22Rv1 (cell line): ENCODE data around the gene TMEM270.
A peak's percentile ranks its signal among the peaks of the same experiment; 100 is the strongest.

ENCODE experiments used
- H3K27ac ChIP-seq: fragments of 450-650 bp; 2 replicates; pipeline ENCODE4 v1.5.1; 2017
- CTCF ChIP-seq: fragments of 450-650 bp; IDR thresholded peaks from 2 replicates; pipeline ENCODE4 v1.5.1; 2017; ENCODE audit warnings: mild to moderate bottlenecking
- ZFX ChIP-seq: fragments of 450-650 bp; IDR thresholded peaks from 2 replicates; pipeline ENCODE4 v1.6.1; 2017; ENCODE audit warnings: antibody characterized with exemption, borderline replicate concordance

The TMEM270 gene

DNA sequence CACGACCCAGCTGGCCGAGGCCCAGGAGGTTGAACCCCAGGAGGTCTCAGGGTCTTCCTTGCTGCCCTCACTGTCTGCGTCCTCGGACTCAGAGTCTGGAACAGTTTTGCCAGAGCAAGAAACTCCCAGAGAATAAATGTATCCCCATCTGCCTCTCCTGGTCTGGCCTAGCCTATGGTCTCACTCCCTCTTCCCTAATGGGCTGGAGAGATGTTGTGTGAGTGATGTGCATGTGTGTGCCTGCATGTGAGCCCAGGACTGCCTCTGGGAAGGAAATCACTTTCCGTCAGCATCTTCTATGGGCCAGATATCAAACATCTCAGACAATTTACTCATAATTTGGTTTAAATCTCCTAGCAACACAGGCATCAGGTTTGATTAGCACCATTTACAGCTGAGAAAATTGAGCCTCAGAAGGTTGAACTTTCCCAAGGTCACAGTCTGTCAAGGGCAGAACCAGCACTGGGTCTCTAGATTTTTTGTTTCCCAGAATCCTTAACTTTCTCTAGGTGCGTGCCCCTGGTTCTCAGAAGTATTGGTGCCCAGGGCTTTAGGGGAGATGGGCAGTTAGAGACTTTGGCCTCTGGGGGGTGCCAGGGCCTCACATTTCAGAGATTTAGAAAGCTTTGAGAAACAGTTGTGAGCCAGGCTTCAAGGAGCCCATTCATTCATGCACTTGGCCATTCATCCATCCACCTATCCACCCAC is 4.9 kb downstream of the TMEM270 start:
- TF ChIP-seq CTCF (peak; percentile 53), ZFX (no peak)
- no peak overlapping the region for H3K27ac ChIP-seq

DNA sequence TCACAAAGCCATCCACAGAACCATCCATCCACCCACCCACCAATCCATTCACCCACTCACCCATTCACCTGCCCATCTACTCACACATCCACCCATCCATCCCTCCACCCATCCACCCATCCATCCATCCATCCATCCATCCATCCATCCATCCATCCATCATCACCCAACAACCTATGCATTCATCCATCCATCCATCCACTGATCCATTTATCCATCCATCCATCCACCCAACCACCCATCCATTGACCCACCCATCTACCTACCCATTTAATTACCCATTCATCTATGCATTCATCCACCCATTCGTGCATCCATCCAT is 5.4 kb downstream of the TMEM270 start:
- no peak overlapping the region for H3K27ac ChIP-seq
- TF ChIP-seq CTCF (no peak), ZFX (no peak)

DNA sequence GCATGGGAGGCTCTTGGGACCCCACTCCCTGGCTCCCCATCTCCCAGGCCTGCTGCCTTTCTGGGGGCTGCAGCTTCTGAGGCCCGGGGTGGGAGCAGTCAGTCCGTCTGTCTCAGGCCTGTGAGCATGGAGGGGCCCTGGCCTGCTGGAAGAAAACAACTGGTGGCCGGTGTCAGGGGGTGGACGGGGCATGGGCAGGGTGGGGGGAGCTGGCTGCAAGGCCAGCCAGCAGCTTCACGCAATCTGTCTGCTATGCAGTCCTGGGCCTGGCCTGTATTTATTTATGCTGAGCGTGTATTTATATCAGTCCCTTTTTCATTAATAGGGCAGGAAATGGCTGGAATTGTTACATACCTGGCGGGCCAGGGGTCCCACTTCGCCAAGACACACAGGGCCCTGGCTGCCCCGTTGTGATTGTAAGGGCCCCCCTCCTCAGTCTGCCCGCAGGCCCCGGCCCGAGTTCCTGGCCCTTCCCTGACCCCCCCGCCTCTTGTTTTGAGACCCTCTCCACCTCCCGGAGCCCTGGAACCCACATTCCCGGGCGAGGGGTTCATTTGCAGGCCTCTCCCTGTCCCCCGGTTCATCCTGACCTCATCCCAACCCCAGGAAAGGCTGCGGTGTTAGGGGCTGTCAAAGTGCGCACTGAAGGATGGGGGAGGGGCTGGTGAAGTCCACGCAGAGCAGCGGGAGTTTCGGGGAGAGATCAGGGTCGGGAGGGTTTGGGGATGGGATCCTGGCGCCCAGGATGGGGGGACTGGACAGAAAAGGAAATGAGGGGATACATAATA is 8.2 kb downstream of the TMEM270 start:
- no peak for TF ChIP-seq CTCF
- H3K27ac ChIP-seq, result no peak overlapping the region

DNA sequence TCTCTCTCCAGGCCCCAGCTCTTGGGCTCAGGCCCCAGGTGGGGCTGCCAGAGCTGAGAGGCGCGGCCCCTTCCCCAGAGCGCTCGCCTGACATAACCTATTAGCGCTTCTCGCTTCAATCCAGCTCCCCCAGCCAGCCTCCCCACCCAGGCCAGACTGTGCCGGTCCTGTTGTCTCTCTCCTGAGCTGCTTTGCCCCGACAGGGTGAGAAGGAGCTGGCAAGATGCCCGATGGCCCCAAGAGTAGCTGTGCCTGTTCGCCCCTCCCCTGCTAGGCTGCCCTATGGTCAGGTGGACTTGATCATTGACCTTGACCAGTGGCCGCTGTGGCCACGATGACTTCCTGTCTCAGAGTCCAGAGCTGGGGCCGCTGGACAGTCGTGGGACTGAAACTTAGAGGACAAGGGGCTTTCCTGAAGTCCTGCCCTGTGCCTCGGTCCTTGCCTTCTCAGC is 9.1 kb downstream of the TMEM270 start:
- H3K27ac ChIP-seq, result no peak overlapping the region
- TF ChIP-seq CTCF, result no peak
- no peak for TF ChIP-seq ZFX

GRCh38 chr7:73871163-73872011 is 10.4 kb downstream of the TMEM270 start:
- no peak overlapping the region for H3K27ac ChIP-seq
- no peak for TF ChIP-seq CTCF
- no peak for TF ChIP-seq ZFX

DNA sequence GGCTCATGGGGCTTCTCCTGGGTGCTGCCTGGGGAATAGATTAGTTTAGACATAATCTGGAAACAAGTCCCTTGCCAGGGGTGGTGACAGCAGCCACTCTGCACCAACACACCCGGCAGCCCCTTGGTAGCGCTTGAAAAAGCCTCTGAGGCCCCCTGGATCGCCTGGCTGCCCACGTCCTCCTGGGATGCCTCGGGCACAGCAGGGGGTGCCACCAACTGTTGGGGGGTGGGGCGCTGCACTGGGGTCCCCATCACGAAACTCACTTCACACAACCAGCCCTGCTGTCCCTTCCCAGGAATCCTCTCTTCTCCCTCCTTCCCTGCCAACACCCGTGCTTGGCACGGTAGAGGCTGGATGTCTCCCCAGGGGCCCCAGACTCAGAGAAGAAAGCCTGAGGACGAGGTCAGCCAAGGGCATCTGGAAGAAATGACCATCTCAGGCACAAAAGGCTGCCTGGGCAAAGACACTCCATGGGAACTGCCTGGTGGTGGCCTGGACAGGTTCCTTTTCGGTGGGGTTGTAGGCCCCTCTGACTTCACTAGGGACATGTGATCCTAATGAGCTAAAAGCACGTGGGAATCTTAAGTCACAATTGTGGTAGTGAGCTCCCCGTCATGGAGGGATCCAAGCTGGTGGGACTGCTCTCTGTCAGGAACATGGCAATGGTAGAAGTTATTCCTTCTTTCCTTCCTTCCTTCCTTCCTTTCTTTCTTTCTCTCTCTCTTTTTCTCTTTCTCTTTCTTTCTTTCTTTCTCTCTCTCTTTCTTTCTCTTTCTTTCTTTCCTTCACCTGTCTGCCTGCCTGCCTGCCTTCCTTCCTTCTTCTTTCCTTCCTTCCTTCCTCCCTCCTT is 11.3 kb downstream of the TMEM270 start:
- H3K27ac ChIP-seq, result no peak overlapping the region
- TF ChIP-seq CTCF (no peak), ZFX (no peak)
